HepG2 (cell line): ENCODE measurements around the gene BTBD19. TPM values are rescaled to one million over a fixed set of nuclear protein-coding genes. Genes with fewer than 3 reads are reported as not detected.

Experiments
- KAT7 ChIP-seq: IDR thresholded peaks from 2 replicates; pipeline ENCODE4 v1.6.1; 2018; ENCODE audit warnings: borderline replicate concordance, missing compliant biosample characterization
- KDM2A ChIP-seq: sonication (generic); formaldehyde crosslinking; IDR thresholded peaks from 2 replicates; pipeline ENCODE4 v1.4.0; 2020; ENCODE audit warnings: low read depth, missing genetic modification reagents, borderline replicate concordance
- KMT2A ChIP-seq: sonication (generic); formaldehyde crosslinking; IDR thresholded peaks from 2 replicates; pipeline ENCODE4 v1.4.0; 2020; ENCODE audit warnings: missing genetic modification reagents
- NR3C1 ChIP-seq: sonication (generic); formaldehyde crosslinking; IDR thresholded peaks from 2 replicates; pipeline ENCODE4 v1.4.0; 2020; ENCODE audit warnings: missing genetic modification reagents
- REPIN1 ChIP-seq: sonication (generic); formaldehyde crosslinking; IDR thresholded peaks from 2 replicates; pipeline ENCODE4 v1.8.0; 2022; ENCODE audit warnings: missing genetic modification reagents, low read depth, mild to moderate bottlenecking, borderline replicate concordance
- SMYD3 ChIP-seq: sonication (generic); formaldehyde crosslinking; IDR thresholded peaks from 2 replicates; pipeline ENCODE4 v1.8.1; 2023; ENCODE audit warnings: mild to moderate bottlenecking, missing genetic modification reagents
- SP2 ChIP-seq: sonication (generic); formaldehyde crosslinking; IDR thresholded peaks from 2 replicates; pipeline ENCODE4 v1.5.1; 2020; ENCODE audit warnings: mild to moderate bottlenecking, missing genetic modification reagents
- THAP9 ChIP-seq: sonication (generic); formaldehyde crosslinking; IDR thresholded peaks from 2 replicates; pipeline ENCODE4; 2020; ENCODE audit warnings: missing genetic modification reagents, mild to moderate bottlenecking, borderline replicate concordance
- ZFP82 ChIP-seq: sonication (generic); formaldehyde crosslinking; IDR thresholded peaks from 2 replicates; pipeline ENCODE4 v1.5.1; 2020; ENCODE audit warnings: mild to moderate bottlenecking, missing genetic modification reagents, borderline replicate concordance
- ZNF224 ChIP-seq: sonication (generic); formaldehyde crosslinking; IDR thresholded peaks from 2 replicates; pipeline ENCODE4 v1.5.0; 2020; ENCODE audit warnings: mild to moderate bottlenecking, missing genetic modification reagents
- ZNF30 ChIP-seq: sonication (generic); formaldehyde crosslinking; IDR thresholded peaks from 2 replicates; pipeline ENCODE4 v1.5.0; 2020; ENCODE audit warnings: mild to moderate bottlenecking, missing genetic modification reagents
- ZNF335 ChIP-seq: sonication (generic); formaldehyde crosslinking; IDR thresholded peaks from 2 replicates; pipeline ENCODE4 v1.4.0; 2020; ENCODE audit warnings: missing genetic modification reagents
- ZNF546 ChIP-seq: sonication (generic); formaldehyde crosslinking; conservative IDR thresholded peaks from 2 replicates; pipeline ENCODE4 v1.8.1; 2023; ENCODE audit warnings: mild to moderate bottlenecking, missing genetic modification reagents
- ZNF746 ChIP-seq: sonication (generic); formaldehyde crosslinking; IDR thresholded peaks from 2 replicates; pipeline ENCODE4 v1.8.0; 2022; ENCODE audit warnings: mild to moderate bottlenecking, missing genetic modification reagents
- ZNF788 ChIP-seq: sonication (generic); formaldehyde crosslinking; IDR thresholded peaks from 2 replicates; pipeline ENCODE4 v1.5.0; 2020; ENCODE audit warnings: mild to moderate bottlenecking, missing genetic modification reagents, borderline replicate concordance
- polyA plus RNA-seq, 8 experiments: library from polyadenylated mRNA; depleted of rRNA in 3 of 8; stranded (reverse) in 7 of 8; unstranded in 1 of 8; fragments of >200 nt; fragmentation: Illumina TruSeq in 4 of 8; extraction: Trizol in 4 of 8; gene quantifications; 2 replicates each; pipeline versions ENCODE4 v1.2.1 to v1.2.3, GENCODE V29; 2011 to 2016; ENCODE audit warnings: low read depth in 4 of 8, missing spikeins in 1 of 8, mixed read lengths in 1 of 8; ENCODE audit not compliant: insufficient read depth in 1 of 8
- total RNA-seq, 5 experiments: library from RNA; depleted of rRNA; stranded (reverse); fragments of >200 nt; fragmentation: Illumina TruSeq; extraction: Trizol; gene quantifications; 2 replicates each; pipeline ENCODE4 v1.2.3, GENCODE V29; 2016; ENCODE audit warnings: low read depth in 1 of 5
- TF ChIP-seq, protein P1 (sequence below): sonication (generic); formaldehyde crosslinking; IDR thresholded peaks from 2 replicates; pipeline ENCODE4 v1.4.0; 2020; ENCODE audit warnings: missing genetic modification reagents, borderline replicate concordance
- TF ChIP-seq, protein P2 (sequence below): sonication (generic); formaldehyde crosslinking; IDR thresholded peaks from 2 replicates; pipeline ENCODE4 v1.4.0; 2020; ENCODE audit warnings: mild to moderate bottlenecking, missing genetic modification reagents

The BTBD19 gene
- total and polyA plus RNA-seq, 2 of the 13 experiments (the other 11 are each of a cell fraction or from before 2014, with no cell fraction given) = 2.7 to 6.7 TPM

- TF ChIP-seq, protein P1, sequence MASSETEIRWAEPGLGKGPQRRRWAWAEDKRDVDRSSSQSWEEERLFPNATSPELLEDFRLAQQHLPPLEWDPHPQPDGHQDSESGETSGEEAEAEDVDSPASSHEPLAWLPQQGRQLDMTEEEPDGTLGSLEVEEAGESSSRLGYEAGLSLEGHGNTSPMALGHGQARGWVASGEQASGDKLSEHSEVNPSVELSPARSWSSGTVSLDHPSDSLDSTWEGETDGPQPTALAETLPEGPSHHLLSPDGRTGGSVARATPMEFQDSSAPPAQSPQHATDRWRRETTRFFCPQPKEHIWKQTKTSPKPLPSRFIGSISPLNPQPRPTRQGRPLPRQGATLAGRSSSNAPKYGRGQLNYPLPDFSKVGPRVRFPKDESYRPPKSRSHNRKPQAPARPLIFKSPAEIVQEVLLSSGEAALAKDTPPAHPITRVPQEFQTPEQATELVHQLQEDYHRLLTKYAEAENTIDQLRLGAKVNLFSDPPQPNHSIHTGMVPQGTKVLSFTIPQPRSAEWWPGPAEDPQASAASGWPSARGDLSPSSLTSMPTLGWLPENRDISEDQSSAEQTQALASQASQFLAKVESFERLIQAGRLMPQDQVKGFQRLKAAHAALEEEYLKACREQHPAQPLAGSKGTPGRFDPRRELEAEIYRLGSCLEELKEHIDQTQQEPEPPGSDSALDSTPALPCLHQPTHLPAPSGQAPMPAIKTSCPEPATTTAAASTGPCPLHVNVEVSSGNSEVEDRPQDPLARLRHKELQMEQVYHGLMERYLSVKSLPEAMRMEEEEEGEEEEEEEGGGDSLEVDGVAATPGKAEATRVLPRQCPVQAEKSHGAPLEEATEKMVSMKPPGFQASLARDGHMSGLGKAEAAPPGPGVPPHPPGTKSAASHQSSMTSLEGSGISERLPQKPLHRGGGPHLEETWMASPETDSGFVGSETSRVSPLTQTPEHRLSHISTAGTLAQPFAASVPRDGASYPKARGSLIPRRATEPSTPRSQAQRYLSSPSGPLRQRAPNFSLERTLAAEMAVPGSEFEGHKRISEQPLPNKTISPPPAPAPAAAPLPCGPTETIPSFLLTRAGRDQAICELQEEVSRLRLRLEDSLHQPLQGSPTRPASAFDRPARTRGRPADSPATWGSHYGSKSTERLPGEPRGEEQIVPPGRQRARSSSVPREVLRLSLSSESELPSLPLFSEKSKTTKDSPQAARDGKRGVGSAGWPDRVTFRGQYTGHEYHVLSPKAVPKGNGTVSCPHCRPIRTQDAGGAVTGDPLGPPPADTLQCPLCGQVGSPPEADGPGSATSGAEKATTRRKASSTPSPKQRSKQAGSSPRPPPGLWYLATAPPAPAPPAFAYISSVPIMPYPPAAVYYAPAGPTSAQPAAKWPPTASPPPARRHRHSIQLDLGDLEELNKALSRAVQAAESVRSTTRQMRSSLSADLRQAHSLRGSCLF = no peak
- no peak for TF ChIP-seq SP2
- TF ChIP-seq ZFP82 (CRISPR knock-in tag) = 0 out of 2 replicates have a peak, but pooled peaks have one; percentile 23
- peak; percentile 63; the same call in 1 of the 2 replicates for TF ChIP-seq KAT7 (CRISPR knock-in tag)
- no peak; the same call in 1 of the 2 replicates for TF ChIP-seq ZNF788 (CRISPR knock-in tag)
- peak; percentile 74; the same call in 1 of the 2 replicates for TF ChIP-seq KMT2A (CRISPR knock-in tag)
- no peak; the same call in 1 of the 2 replicates for TF ChIP-seq SMYD3 (CRISPR knock-in tag)
- TF ChIP-seq ZNF746 (CRISPR knock-in tag) = no peak; the same call in 1 of the 2 replicates
- TF ChIP-seq, protein P2, sequence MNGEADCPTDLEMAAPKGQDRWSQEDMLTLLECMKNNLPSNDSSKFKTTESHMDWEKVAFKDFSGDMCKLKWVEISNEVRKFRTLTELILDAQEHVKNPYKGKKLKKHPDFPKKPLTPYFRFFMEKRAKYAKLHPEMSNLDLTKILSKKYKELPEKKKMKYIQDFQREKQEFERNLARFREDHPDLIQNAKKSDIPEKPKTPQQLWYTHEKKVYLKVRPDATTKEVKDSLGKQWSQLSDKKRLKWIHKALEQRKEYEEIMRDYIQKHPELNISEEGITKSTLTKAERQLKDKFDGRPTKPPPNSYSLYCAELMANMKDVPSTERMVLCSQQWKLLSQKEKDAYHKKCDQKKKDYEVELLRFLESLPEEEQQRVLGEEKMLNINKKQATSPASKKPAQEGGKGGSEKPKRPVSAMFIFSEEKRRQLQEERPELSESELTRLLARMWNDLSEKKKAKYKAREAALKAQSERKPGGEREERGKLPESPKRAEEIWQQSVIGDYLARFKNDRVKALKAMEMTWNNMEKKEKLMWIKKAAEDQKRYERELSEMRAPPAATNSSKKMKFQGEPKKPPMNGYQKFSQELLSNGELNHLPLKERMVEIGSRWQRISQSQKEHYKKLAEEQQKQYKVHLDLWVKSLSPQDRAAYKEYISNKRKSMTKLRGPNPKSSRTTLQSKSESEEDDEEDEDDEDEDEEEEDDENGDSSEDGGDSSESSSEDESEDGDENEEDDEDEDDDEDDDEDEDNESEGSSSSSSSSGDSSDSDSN (CRISPR knock-in tag) = peak; percentile 95
- no peak for TF ChIP-seq ZNF546 (CRISPR knock-in tag)
- no peak for TF ChIP-seq THAP9 (CRISPR knock-in tag)
- peak; percentile 17; the same call in 1 of the 2 replicates for TF ChIP-seq ZNF224 (CRISPR knock-in tag)
- TF ChIP-seq KDM2A (CRISPR knock-in tag) = peak; percentile 54
- no peak for TF ChIP-seq NR3C1 (CRISPR knock-in tag)
- no peak for TF ChIP-seq ZNF335 (CRISPR knock-in tag)
- TF ChIP-seq REPIN1 (CRISPR knock-in tag) = peak; percentile 27; the same call in 1 of the 2 replicates
- 0 out of 2 replicates have a peak, but pooled peaks have one; percentile 50 for TF ChIP-seq ZNF30 (CRISPR knock-in tag)
Measured at GRCh38 chr1:44784094-44785028, 24.0 kb upstream of the BTBD19 start (continued).
